Measurements from ENCODE around the gene MIF4GD. TPM values are rescaled to one million over a fixed set of nuclear protein-coding genes. Genes with fewer than 3 reads are reported as not detected.
A peak's percentile ranks its signal among the peaks of the same experiment; 100 is the strongest.

The MIF4GD gene
- total and polyA plus RNA-seq, 2 experiments from 2014 or later = 11.3 to 15.9 TPM

DNA sequence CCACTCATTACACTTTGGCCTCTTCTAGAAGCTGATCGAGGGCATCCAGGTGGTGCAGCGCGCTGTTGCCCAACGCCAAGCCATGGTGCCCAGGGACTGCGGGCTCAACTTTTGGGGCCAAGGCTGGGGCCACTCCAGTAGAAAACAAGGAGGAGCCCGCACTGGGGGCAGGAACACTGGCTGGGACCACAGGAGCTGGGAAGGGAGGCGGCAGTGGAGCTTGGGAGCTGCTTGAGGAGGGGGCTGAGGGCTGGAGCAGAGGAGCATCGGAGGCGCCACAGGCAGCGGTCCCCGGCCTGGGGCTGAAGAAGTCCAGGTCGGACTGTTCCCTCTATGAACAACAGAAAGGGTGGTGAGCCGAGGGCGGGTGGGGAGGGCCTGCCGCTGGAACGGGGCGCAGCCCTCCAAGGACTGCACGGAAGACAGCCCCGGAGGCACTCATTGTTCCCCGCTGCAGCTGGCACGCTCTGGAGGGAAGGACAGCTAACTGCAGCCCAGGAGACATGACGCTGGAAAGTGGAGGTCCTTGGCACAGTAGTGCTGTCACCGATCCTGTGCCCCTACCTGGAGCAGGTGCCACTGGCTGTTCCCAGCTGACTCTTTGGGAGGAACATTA, 31.1 kb downstream of the MIF4GD start:
- Histone ChIP-seq H3K27ac (ENCODE audit: low read depth) (peak overlapping the region; percentile 72; the same call in 1 of the 2 replicates), H3K79me2 (replicated peaks; ENCODE audit: insufficient read depth) (no peaks in the 10 kb centered on the region), H3F3A (replicated peaks; ENCODE audit: low read depth) (peaks cover 35% of the 10 kb centered on the region), H4K20me1 (replicated peaks; ENCODE audit: insufficient read depth) (peaks cover 4% of the 10 kb centered on the region; the same call in 1 of the 2 replicates), H3K4me2 (no peak overlapping the region), H3K27me3 (ENCODE audit: insufficient read depth) (no peaks in the 10 kb centered on the region), H3K9me2 (ENCODE audit: insufficient read depth) (no peaks in the 10 kb centered on the region), H3K4me1 (ENCODE audit: insufficient read depth) (no peaks in the 10 kb centered on the region), H3K36me3 (ENCODE audit: insufficient read depth) (peaks cover 20% of the 10 kb centered on the region), H3K4me3 (no peak overlapping the region), H2AFZ (no peak overlapping the region)
- Mint-ChIP-seq H3K9me3 (no peaks in the 10 kb centered on the region), H3K27me3 (ENCODE audit: insufficient read depth, low read depth, poor library complexity) (peaks cover 22% of the 10 kb centered on the region), H3K27ac (peak overlapping the region; percentile 85), H3K4me3 (peak overlapping the region; percentile 22; the same call in 1 of the 3 replicates), H3K4me1 (peaks cover 10% of the 10 kb centered on the region; the same call in 2 of the 3 replicates), H3K36me3 (ENCODE audit: low read depth) (peaks cover 84% of the 10 kb centered on the region)
- no peak for TF ChIP-seq CREB1 (CRISPR knock-in tag; IDR thresholded peaks at IDR 0.05; ENCODE audit: low read depth)
- TF ChIP-seq NANOG (IDR thresholded peaks at IDR 0.05; ENCODE audit: borderline replicate concordance) = no peak
- TF ChIP-seq ZNF331 (CRISPR knock-in tag; IDR thresholded peaks at IDR 0.05; ENCODE audit: low read depth) = no peak
- TF ChIP-seq, protein P1, sequence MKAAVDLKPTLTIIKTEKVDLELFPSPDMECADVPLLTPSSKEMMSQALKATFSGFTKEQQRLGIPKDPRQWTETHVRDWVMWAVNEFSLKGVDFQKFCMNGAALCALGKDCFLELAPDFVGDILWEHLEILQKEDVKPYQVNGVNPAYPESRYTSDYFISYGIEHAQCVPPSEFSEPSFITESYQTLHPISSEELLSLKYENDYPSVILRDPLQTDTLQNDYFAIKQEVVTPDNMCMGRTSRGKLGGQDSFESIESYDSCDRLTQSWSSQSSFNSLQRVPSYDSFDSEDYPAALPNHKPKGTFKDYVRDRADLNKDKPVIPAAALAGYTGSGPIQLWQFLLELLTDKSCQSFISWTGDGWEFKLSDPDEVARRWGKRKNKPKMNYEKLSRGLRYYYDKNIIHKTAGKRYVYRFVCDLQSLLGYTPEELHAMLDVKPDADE (IDR thresholded peaks at IDR 0.05) = no peak
- no peak for TF ChIP-seq STAT1 (IDR thresholded peaks at IDR 0.05; ENCODE audit: unreplicated experiment)
- no peak for TF ChIP-seq EZH2phosphoT487 (IDR thresholded peaks at IDR 0.05; ENCODE audit: unreplicated experiment)
- TF ChIP-seq POLR2AphosphoS5 (IDR thresholded peaks at IDR 0.05; ENCODE audit: low read depth) = no peak
- TF ChIP-seq, protein P2, sequence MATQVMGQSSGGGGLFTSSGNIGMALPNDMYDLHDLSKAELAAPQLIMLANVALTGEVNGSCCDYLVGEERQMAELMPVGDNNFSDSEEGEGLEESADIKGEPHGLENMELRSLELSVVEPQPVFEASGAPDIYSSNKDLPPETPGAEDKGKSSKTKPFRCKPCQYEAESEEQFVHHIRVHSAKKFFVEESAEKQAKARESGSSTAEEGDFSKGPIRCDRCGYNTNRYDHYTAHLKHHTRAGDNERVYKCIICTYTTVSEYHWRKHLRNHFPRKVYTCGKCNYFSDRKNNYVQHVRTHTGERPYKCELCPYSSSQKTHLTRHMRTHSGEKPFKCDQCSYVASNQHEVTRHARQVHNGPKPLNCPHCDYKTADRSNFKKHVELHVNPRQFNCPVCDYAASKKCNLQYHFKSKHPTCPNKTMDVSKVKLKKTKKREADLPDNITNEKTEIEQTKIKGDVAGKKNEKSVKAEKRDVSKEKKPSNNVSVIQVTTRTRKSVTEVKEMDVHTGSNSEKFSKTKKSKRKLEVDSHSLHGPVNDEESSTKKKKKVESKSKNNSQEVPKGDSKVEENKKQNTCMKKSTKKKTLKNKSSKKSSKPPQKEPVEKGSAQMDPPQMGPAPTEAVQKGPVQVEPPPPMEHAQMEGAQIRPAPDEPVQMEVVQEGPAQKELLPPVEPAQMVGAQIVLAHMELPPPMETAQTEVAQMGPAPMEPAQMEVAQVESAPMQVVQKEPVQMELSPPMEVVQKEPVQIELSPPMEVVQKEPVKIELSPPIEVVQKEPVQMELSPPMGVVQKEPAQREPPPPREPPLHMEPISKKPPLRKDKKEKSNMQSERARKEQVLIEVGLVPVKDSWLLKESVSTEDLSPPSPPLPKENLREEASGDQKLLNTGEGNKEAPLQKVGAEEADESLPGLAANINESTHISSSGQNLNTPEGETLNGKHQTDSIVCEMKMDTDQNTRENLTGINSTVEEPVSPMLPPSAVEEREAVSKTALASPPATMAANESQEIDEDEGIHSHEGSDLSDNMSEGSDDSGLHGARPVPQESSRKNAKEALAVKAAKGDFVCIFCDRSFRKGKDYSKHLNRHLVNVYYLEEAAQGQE (IDR thresholded peaks at IDR 0.05; ENCODE audit: unreplicated experiment) = no peak
- TF ChIP-seq EZH2 (IDR thresholded peaks at IDR 0.05; ENCODE audit: low read depth, unreplicated experiment) = no peak
- TF ChIP-seq ZNF114 (CRISPR knock-in tag; IDR thresholded peaks at IDR 0.05) = no peak
- TF ChIP-seq JUNB (IDR thresholded peaks at IDR 0.05; ENCODE audit: unreplicated experiment) = no peak
- TF ChIP-seq, protein P3, sequence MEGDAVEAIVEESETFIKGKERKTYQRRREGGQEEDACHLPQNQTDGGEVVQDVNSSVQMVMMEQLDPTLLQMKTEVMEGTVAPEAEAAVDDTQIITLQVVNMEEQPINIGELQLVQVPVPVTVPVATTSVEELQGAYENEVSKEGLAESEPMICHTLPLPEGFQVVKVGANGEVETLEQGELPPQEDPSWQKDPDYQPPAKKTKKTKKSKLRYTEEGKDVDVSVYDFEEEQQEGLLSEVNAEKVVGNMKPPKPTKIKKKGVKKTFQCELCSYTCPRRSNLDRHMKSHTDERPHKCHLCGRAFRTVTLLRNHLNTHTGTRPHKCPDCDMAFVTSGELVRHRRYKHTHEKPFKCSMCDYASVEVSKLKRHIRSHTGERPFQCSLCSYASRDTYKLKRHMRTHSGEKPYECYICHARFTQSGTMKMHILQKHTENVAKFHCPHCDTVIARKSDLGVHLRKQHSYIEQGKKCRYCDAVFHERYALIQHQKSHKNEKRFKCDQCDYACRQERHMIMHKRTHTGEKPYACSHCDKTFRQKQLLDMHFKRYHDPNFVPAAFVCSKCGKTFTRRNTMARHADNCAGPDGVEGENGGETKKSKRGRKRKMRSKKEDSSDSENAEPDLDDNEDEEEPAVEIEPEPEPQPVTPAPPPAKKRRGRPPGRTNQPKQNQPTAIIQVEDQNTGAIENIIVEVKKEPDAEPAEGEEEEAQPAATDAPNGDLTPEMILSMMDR (conservative IDR thresholded peaks at IDR 0.05; ENCODE audit: low read depth in 2 of 2) = no peak
- ATAC-seq (no peak), DNase-seq (ENCODE audit: low spot score) (no peak)
